GDM1 (cell line): ENCODE results near the gene MEGF11.
"Not testable (repeated sequence)": the region's sequence is repeated elsewhere in the genome, so short reads cannot be mapped to it uniquely, and the experiment has no call there.

ENCODE experiments used
- DNase-seq: peaks from one replicate; lab custom pipeline; 2025; lab: John Stamatoyannopoulos, UW

Gene MEGF11

DNA sequence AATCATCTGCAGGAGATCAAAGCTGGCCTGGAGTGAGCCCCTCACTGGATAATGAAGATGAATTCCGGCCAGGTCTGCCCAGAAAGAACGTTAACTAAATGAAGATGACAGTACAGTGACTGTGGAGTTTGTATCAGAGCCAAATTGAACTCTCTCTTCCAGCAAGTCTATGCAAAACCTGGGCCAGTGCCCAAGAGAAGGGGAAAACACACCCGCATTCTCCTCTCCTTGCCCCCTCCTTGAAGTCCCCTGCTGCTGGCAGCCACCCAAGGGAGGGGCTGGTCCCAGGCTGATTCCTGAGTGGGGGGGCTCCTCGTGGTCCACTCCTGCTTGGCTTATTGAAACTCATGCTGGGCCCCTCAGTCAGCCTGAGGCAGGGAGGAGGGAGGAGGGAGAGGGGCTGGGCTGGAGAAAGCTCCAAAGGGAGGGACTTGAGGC, 228.5 kb downstream of the MEGF11 start:
- no peak for DNase-seq

- no peak for DNase-seq
Observed at GRCh38 chr15:66024116-66024515, 229.4 kb downstream of the MEGF11 start.

GRCh38 chr15:66023311-66023972, 230.1 kb downstream of the MEGF11 start:
- DNase-seq: no peak

DNA sequence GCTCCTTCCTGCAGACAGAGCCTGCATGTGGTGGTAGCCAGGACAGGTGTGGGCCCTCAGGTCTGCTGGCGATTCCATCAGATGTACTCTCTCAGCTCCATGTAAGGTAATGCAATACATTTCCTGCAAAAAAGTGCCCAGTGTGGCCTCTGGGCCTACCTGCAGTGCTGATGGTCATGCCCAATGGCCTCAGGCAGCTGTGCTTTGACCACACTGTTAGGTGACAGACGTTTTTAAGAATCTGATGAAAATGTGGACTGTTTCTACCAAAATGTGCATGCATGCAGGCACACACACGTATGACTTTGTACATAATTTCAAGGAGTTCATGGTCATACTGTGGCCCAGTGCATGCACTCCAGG, 231.4 kb downstream of the MEGF11 start:
- DNase-seq: no peak

DNA sequence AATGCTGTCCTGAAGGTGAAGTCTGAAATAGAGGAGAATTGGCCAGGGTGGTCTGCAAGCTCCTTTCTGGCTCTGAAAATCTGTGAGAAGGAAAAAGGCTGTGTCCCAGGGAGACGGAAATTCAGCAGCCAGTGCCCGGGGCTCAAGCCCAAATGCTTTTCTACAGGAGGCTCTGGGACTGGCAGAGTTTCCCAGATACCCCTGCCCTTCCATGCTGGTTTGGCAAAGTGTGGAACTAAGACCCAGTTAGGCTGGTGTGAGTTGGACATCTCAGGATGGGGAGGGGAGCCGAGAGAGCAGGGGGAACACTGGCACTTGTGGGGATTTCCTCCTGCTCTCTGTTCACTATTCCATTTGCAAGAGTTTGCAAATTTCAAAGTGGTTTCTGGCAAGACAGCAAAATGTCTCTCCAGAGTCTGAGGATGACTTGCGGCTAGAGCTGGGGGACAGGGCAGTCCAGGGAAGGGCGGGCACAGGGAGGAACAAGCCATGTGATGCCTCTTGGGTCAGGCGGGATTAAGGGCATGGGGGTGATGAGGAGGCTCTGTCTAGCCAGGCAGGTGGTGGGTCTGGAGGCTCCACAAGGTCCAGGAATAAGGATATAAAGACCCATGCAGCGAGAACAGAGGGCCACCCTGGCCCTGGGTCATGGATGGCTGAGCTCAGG, 231.9 kb downstream of the MEGF11 start:
- DNase-seq: no peak

DNA sequence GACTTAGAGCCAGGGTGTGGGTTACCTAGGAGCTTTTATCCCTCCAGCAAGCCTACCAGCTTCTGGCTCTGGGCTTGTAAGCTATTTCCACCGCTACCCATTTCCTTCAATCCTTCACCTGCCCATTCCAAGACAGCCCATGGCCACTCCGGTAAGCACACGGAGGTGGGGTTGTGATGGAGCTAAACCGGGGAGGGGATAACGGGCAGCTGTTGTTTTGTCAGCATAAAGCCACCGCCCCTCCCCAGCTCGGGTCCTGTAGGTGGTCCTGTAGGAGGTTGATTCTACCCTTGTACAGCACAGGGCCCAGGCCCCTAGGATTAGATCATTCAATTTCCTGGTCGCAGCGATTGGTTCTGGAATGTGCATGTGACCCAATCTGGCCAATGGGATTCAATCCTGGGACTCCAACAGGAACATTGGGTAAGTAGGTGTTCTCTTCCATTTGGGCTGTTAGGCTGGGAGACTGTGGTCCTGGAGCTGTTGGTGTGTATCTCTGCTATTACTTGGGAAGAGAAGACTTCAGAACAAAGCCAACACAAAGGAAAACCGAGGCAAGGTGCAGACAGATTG, 233.6 kb downstream of the MEGF11 start:
- DNase-seq: no peak

DNA sequence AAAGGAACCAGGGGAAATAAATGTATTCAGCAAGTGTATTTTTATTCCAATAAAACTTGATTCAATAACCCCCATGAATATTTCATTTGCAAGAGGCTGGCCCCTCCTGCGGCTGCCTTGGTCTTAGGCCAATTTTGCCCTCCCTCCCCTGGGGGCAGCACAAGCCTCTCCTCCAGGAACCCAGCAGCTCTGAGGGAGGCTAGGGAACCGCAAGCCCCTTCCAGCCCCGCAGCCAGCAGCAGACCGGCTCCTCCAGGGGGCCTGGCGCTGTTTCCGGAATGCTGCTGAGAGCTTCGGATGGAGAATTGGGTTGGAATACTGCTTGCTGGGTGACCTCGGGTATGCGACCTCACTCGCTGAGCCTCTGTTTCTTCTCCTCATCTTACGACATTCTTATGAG, 234.2 kb downstream of the MEGF11 start:
- DNase-seq: no peak

DNA sequence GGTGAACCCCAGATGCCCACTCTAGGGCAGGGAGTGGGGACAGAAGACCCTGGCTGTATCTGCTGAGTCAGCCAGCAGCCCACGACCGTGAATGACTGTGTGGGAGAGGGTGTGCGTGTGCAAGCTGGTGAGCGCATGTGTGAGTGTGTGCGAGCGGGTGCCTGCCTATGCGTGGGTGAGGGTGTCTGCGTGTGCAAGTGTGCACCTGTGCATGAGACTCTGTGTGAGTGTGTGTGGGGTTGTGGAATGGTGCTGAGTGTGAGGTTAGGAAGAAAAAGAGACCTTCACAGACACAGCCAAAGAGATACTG, 235.1 kb downstream of the MEGF11 start:
- DNase-seq: no peak

DNA sequence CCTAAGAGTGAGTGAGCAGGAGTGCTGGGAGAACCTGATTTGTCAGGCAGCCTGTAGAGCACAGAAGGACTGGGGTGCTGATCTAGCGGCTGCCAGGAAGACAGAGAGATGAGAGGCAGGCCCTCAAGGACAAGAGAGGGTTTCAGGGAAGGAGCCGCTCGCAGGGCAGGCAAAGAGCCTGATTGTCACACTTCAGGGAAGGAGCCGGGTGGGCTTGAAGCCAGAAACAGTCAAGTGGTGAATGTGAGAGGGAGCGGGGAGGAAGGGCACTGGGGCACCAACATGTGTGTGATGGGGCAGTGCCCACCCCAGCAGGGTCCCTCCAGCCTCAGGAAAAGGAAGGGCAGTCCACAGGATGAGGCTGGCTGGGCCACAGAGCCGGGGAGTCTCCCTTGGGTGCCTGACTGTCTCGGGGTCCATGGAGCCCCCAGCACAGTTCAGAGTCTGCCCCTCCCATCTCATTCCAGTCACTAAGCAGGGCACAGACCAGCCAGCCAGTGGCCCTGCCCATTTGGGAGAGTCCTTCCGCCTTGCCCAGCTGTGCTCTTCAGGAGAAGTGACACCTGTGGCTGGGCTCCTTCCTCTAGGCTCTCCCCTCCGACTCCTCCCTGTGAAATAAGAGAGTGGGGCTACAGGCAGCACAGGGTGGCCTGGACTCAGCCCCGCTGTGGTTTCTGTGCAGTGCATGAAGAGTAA, 235.6 kb downstream of the MEGF11 start:
- DNase-seq: no peak

DNA sequence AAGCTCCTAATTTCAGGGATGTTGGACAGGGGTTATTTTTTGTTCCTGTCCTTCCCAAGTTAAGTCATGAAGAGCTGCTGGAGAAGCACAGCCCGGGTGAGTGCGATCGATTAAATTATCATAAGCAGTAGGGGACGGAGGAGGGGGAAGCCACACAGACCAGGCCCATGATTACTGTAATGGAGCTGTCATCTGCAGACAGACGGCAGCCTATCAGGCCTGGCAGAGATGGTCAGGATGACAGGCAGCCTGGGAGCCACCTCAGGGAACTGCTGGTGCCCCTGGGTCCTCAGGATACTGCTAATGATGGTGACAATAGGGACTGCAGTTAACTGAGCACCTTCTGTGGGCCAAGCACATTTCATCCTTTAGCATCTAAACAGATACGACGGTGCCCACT, 236.6 kb downstream of the MEGF11 start:
- DNase-seq: no peak

DNA sequence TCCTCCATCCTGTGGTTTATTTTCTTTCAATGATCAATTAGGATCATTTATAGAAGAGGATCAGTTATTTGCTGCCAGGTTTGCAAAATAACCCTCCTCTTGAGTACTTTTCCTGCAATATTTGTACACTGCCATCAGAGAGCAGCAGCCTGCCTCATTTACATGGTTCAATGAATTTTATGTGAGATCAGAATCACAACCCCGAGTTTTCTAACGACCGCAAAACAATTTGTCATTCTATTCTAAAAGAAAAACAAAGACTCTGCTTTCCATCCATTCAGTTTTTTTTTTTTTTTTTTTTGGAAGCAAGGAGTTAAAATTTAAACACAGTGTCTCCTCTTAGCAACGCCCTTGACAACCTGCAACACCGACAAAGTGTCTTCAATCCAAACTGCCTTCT, 237.4 kb downstream of the MEGF11 start:
- DNase-seq: no peak

DNA sequence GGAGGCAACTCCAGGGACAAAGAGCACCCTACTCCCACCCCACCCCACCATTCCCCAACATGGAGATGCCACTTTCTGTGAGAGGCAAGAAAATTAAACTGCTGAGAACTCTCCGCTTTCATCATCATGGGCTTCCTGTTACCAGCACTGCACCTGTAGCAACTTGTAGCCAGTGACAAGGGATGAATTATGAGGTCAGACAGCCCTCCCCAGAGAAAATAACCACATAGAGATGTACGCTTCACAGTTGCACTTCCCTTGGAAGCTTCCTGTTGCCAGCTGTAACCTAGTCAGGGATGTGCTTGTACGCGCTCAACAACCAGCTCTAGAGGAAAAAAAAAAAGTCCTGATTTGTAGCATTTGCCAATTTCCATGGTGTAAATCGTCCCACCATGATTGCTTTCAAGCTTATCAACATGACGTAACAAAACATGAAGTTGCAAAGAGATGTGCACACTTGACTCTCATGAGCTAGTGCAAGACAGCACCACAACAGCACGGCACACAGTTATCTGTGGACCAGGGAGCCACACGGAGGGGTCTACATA, 238.8 kb downstream of the MEGF11 start:
- DNase-seq: no peak

DNA sequence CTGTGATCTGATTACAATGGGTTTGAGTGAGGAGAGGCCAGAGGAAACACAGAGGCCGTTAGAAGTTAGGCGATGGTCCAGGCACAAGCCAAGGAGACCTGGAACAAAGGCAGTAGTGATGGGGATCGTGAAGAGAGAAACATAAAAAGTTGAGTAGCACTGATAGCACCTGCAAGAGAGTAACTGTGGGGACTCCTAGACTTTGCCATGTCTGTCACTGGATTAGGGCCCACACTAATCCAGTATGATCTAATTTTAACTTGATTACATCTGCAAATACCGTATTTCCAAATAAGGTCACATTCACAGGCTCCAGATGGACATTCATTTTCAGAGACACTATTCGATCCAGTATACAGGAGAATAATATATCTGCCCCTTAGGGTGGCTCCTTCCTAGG, 239.5 kb downstream of the MEGF11 start:
- DNase-seq: no peak

GRCh38 chr15:66008940-66009562, 244.5 kb downstream of the MEGF11 start:
- DNase-seq: no peak

GRCh38 chr15:66007663-66008262, 245.8 kb downstream of the MEGF11 start:
- DNase-seq: no peak

DNA sequence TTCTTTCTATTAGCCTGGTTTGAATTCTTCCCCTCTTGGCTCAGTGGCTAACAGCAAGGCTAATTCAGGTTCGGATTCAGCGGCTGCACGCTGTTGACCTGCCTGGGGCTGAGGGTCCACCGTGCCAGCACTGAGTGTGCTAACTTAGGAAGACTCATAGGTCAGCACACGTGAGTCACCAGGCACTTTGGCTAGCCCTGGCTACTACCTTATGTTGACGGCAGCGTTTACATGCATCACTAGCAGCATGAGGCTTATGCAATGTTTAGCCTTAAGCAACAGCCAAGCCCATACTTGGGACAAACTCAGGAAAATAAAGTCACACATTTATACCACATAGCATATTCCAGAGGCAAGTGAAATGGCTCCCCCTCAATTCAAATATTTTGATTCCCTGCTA, 246.6 kb downstream of the MEGF11 start:
- no peak for DNase-seq

DNA sequence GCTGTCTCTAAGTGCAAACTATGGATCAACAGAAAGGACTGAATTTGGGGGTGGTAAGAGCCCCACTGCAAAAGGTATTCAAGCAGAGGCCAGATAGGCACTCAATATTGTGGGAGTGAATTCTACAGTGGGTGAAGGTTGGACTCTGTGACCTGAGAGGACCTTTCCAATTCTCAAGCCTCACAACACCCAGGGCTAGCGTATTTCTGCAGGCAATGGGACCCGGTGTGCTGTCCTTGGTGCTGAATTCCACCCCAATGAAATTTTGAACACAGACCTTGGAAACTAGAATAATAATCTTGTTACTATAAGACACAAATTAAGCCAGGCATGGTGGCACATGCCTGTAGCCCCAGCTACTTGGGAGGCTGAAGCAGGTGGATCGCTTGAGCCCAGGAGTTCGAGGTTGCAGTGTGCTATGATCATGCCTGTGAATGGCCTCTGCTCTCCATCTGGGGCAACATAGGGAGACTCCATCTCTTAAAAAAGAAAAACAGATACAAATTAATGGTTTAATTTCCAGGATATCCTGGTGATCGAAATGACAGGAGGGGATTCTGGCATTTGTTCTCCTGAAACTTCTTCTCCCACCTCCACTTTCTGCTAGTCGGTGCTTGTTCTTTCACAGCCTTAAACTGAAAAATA, 248.8 kb downstream of the MEGF11 start:
- DNase-seq: no peak

DNA sequence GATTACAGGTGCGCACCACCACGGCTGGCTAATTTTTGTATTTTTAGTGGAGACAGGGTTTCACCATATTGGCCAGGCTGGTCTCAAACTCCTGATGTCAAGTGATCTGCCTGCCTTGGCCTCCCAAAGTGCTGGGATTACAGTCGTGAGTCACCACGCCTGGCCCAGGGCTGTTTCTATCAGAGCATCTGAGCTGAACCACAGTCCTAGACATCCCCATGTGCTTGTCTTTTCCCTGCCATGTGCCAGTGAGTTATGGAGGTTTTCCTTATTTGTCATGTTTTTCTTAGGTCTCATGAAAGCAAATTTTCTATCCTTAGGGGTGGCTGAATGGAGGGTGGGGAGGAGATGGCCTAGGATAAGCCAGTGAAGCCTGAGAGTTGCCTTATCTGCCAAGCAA, 250.4 kb downstream of the MEGF11 start:
- not testable (repeated sequence) for DNase-seq

- DNase-seq: no peak
Observed at GRCh38 chr15:66001717-66002426, 251.7 kb downstream of the MEGF11 start.

GRCh38 chr15:66001042-66001441, 252.5 kb downstream of the MEGF11 start:
- no peak for DNase-seq

DNA sequence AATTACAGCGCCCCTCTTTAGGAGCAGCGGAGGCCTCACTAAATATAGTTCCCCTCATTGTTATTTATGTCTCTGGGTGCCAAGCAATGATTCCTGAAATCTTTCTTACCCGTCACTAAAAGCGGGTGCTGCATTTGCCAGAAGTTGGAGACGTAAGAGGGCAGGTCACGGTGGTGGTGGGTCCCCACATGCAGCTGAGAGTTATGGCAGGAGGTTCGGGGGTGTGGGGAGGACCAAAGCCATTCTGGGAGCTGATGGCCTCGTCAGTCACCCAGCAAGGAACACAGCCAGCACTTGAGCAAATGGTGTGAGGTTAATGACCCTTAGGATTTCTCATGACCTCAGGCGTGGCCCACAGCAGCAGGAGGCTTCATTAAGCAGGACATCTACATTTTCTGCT, 255.1 kb downstream of the MEGF11 start:
- no peak for DNase-seq
